GM21423 (cell line): ENCODE results near the gene KLHL9.
"Not testable (repeated sequence)": the region's sequence is repeated elsewhere in the genome, so short reads cannot be mapped to it uniquely, and the experiment has no call there.

ENCODE experiments used
- ATAC-seq: cut with Tn5 transposase; IDR thresholded peaks from one replicate; pipeline ENCODE4 v1.9.1; 2021; ENCODE audit warnings: mild to moderate bottlenecking, moderate library complexity; ENCODE audit not compliant: unreplicated experiment

The KLHL9 gene, protein sequence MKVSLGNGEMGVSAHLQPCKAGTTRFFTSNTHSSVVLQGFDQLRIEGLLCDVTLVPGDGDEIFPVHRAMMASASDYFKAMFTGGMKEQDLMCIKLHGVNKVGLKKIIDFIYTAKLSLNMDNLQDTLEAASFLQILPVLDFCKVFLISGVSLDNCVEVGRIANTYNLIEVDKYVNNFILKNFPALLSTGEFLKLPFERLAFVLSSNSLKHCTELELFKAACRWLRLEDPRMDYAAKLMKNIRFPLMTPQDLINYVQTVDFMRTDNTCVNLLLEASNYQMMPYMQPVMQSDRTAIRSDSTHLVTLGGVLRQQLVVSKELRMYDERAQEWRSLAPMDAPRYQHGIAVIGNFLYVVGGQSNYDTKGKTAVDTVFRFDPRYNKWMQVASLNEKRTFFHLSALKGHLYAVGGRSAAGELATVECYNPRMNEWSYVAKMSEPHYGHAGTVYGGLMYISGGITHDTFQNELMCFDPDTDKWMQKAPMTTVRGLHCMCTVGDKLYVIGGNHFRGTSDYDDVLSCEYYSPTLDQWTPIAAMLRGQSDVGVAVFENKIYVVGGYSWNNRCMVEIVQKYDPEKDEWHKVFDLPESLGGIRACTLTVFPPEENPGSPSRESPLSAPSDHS

DNA sequence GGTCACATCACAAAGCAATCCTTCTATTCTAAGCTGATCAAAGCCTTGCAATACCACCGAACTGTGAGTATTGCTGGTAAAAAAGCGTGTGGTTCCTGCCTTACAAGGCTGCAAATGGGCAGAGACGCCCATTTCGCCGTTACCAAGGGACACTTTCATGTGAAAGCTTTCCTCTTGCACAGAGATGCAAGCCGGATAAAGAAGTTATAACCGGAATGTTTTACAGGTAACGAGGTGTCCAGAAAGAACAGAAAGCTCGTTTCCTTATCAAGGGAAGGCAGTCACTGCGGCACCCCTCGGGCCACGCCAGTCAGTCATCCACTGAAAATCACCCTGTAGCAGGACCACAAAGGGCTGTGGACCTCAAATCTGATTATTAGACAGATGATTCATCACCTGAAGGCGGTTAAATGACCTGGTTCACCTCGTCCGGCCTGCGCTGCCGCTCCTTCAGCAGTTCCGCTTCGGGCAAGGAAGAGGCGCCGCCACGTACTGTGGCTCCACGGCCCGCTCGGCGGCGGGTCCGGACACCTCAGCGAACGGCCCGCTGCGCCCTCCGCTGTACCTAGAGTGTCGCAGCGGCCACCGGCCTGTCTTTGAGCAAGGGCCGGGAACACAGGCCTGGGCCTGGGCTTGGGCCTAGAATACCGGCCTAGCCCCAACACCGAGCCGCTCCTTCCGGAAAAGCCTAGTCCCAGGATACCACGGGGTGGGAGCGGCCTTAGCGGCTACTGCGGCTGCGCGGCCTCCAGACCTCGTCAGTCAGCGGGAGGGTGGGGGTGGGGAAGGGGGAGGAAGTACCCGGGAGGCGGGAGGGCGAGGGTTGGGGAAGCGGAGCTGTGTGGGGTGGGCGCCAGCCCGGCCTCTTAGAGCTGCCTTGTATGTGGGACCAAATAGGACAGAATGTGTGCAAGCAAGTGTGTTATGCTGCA, at the start of gene KLHL9:
Gene KLHL9 (minus strand): TSS at position 704 of the 932 bp plus-strand sequence. CDS start 545 bp downstream, at position 159.
- ATAC-seq, result peak; percentile 84

DNA sequence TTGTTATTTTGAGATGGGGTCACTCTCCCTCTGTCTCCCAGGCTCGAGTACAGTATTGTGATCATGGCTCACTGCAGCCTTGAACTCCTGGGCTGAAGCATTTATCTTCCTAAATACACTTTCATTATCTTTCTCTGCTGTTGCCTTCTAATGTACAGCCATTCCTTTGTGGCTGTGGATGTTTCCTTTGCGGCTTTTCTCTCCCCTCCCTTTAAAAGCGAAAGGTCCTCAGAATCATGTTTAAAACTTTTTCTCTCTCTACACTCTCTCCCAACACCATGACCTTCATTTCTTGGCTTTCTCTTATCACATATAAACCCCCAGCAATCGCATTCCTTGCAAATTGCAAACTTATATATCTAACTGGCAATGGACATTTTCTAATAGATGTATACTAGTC, 48.4 kb upstream of the KLHL9 start:
- no peak for ATAC-seq

DNA sequence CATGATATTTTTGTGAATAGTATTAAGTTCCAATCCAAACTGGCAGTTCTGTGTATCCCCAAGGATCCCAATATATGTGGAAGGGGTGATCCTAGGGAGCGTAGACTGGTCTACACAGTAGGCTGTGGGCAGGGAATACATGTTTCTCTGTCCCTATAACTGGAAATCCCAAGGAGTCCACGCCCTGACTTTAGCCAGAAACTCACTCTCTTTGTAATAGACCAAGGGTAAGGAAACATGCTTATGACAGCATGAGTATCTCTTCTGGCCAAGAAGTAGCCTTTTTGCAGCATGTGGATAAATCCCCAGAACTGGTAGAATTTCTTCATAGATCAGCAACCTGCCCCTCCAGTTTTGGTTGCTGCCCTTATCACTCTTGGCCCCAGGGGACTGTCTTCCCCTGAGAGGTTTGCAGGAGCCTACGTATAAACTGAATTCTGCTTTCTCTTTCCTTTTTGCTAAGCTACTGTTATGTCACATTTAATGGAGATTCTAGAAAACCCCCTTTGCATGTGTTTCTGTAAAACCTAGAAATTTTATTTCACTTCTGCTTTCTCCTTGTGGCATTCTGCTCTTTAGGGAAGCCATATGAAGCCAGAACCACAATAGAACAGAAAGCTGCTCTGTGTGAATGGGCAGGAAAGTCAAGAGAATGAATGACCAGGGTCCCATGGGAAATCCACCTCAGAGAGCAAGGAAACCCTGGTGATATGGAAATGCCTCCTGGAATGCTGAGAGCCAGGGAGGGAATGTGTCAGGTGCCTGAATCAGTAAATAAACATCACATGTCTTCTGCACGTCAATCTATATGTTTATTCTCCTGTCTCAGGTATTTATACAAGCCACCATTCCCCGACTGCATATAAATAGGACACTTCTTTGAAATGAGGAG, 46.5 kb upstream of the KLHL9 start:
- peak; percentile 97 for ATAC-seq

DNA sequence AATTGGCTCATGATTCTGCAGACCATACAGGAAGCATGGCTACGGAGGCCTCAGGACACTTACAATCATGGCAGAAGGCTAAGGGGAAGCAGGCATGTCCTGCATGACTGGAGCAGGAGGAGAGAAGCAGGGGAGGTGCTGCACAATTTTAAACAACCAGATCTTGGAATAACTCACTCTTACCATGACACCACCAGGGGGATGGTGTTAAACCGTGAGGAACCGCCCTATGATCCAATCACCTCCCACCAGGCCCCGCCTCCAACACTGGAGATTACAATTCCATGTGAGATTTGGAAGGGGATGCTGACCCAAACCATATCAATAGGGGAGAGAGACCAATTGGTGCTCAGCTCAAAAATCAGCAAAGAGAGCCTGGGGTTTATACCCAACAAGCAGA, 36.3 kb upstream of the KLHL9 start:
- ATAC-seq, result not testable (repeated sequence)

DNA sequence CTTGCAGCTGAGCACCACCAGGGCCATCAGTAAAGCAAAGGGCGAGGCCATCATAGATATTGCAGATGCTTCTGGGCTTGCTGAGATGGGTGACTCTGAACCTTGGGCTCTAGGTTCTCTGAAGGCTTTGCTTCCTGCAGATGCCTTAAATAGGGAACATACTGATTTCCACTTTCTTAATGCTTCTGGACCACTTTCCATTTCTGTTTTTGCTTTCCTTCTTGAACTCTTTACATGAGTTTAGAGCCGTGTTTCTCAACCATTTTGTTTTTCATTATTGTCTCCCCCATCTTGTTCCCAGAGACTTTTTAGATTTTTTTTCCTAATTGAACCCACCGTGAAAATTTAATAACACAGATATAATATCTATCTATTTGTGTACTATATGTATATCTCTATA, 32.8 kb upstream of the KLHL9 start, which contains the start of gene IFNA13:
Gene IFNA13 (minus strand): TSS at position 101 of the 400 bp plus-strand sequence. CDS start 47 bp downstream, at position 54.
- no peak for ATAC-seq

DNA sequence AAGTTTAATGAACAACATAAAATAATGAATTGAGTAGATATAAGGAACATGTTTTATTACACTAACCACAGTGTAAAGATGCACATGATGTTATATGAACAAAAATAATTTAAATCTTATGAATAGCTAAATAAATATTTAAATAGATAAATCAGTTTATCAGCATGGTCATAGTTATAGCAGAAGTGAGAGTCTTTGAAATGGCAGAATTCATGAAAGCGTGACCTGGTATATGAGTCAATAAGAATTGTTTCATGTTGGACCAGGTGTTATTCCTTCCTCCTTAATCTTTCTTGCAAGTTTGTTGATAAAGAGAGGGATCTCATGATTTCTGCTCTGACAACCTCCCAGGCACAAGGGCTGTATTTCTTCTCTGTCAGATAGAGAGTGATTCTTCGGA, 32.0 kb upstream of the KLHL9 start:
- ATAC-seq, result peak; percentile 89

DNA sequence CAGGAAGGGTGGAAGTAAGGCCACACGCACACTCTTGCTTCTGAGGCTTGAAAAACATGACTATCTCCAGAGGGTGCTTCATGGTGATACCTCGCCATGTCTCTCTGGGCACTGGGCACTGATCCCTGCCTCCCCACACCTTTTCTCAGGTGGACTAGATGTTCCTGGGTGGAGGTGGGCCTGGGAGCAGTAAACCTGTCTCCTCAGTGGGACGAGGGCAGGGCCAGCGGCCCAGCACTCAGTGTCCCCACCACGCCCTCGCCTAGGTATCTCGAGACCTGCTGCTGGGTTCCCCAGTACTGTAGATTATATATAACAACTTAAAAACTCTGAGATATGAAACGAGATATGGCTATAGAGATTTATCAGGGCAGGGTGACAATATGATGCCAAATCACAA, 27.1 kb upstream of the KLHL9 start:
- no peak for ATAC-seq

DNA sequence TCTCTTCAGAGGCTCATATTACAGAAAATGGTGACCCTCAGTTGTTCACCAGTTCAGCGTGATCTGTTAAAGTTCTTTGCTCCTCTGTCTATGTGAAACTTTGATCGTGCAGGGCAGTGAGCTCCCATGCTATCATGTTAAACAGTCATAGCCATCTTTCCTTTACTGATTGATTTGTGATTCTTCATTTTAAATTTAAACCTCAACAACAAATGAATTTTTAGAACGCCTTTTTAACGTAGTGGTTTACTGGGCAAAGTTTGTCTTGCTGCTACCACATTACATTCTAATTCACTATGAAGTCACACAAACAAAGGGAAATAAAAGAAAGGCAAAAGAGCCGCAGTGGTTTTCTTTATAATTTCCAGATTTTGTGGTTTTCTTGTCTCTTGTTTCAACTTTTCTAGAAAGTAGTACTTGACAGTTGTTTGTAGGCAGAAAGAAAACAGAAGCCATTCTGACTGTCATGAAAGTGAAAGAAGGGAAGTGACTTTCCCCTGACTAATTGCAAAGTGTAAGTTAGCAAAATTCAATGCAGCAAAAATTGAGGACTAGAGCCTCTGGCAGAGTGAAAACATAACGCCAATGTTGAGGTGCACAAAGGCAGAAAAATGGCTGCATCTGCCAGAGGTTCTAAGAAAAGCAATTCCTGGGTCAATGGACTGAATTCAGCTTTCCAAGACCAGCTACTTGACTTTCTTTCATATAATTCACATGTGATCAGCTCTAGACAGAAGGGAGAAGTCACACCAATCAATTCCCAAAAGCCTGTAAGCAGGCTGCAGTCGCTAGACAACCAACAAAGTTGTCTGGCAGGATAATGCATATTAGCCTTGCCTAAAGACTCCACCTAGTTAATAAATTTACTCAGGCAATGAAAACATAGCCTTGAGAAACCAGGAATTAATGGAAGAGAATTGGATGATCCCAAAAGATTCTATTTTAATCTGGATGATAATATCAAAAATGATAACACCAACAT, 22.6 kb upstream of the KLHL9 start:
- peak; percentile 87 for ATAC-seq

DNA sequence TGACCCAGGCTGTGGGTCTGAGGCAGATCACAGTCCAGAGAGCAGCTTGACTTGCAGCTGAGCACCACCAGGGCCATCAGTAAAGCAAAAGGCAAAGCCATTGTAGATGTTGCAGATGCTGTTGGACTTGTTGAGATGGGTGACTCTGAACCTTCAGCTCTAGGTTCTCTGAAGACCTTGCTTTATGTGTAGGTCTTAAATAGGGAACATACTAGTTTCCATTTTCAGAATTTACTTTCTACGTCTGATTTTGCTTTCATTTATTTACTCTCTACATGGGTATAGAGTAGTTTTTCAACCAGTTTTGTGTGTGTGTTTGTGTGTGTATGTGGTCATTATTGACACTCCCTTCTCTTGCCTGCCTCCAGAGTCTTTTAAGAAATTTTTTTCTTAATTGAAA, 15.6 kb upstream of the KLHL9 start, which contains the start of gene IFNA6:
Gene IFNA6 (minus strand): TSS at position 101 of the 400 bp plus-strand sequence. CDS start 0 bp downstream, at position 101.
- ATAC-seq, result no peak

DNA sequence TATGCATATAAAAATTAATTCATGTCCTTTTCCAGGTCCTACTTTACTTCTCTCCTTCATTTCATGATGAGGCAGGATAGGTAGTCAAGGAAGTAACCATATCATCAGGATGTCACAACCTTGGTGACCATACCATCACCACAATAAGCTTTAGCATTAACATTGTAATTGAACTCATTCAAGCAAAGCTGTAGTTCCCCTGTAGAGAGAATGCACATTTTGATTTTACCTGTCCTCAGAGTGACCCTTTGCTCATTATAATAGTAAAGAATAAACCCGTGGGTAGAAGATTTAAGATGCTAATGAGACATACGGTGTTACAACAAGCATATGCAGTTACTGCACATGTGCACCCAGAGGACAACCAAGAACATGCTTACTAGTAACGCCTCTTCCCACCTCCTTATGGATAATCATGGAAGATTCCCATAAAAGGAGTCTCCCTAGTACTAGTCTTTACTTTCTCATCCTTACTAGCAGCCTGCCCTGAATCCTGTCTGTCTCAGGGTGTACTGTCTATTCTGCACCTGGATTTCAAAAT, 13.3 kb upstream of the KLHL9 start:
- no peak for ATAC-seq

DNA sequence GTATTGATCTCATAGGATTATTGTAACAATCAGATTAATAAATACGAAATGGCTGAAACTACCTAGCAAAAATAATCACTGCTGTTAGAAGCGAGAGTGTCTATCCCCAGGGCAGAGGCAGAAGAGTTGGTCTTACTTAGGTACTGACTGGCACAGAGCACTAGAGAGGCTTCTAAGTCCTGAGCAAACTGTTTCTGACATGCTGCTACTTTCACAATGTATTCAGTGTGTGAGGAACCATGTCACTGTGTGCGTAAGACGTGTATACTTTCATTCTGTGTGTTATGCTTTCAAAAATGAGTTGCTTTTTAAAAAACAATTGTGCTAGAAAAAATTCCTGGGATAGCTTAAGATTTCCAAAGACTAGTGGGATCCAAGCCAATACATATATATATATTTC, 5.5 kb upstream of the KLHL9 start:
- ATAC-seq, result no peak

DNA sequence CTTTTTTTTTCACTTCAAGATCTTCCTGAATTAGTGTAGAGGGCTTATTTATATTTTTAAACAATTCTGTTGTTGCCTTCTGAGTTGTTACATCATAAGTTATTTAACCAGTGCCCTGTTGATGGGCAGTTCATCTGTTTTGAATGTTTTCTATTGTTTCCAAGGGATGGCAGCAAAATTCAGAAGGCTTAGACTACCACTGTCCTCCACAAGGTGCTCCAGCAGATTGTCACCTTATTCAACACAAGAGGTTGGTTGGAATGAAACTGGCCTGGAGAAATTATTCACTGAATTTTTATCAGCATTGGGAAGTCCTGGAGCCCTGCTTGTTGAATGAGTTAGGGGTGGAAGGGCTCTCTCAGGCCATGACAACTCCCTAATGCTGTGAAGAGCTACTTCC, 1.3 kb upstream of the KLHL9 start:
- ATAC-seq, result no peak

DNA sequence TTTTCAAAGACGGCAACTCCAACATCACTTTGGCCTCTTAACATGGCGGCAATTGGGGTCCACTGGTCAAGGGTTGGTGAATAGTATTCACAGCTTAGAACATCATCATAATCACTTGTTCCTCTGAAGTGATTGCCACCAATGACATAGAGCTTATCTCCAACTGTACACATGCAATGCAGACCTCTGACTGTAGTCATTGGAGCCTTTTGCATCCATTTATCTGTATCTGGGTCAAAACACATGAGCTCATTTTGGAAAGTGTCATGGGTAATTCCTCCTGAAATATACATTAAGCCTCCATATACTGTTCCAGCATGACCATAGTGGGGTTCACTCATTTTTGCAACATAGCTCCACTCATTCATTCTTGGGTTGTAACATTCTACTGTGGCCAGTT, 2.0 kb downstream of the KLHL9 start:
- no peak for ATAC-seq

DNA sequence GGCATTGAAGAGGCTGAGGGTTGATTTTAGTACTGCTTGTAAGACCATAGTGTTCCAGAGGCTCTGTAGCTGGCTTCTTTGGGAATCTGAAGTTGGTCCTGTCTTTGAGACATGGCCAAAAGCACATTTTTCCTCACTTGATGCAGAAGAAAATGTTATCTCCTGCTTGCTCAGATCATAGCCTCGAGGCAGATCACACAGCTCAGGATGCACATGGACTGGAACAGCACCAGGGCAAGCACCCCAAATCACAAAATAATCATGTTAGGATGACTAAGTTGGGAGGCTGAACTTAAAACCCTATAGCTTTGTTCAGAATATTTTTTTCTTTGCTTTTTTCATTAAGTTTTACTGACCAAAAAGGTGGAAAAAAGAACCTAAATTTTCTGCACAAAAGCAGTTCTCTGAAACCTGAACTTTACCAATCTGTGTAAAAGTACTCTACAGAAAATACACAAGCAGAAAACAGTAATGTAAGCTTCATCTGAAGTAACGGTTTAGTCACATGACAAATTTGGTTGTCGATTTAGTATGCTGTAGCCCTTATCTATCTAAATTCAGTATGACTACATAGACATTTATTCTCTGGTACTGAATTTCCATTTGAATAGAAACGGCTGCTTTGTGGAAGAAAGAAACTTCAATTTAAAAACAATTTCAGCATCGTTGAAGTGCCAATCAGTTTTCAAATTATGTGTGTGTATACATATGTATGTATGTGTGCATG, 3.4 kb downstream of the KLHL9 start:
- no peak for ATAC-seq

DNA sequence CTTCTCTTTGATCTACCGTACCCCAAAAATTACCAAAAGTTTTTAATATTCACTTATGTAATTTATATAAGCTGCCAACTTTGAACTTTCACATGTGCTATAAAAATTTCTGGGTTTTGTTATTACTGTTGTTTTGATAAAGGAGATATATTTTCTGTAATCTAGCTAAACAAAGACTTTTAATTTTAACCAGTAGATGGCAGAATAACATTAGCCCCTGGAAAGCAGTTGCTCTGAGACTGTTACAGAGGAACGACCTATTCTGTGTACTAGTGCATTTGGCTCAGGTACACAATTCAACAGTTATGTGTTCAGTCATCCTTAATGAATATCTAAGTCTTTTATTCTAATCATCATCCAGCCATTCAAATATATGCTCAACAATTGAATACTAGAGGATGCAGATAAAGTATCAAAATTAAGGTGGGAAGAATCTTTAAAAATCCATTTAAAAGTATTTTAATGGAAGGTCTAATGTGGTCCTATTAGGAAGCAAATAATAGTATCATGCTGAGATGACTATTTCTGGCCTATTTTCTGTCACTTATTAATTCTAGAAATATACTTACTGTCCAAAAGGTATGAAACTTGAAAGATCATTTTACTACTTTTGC, 8.6 kb downstream of the KLHL9 start:
- peak; percentile 79 for ATAC-seq

DNA sequence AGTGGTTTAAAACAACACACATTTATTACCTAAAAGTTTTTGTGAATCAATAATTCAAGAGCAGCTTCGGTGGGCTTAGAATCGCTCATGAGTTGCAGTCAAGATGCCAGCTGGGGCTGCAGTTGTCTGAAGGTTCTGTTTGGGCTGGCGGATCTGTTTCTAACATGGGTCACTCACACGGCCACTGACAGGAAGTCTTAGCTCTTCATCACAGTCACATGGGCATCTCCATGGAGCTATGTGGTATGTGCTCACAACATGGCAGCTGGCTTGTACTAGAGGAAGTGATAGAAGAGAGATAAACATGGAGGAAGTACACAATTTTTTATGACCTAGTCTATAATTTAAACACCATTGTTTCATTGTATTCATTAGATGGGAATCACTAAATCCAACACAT, 11.2 kb downstream of the KLHL9 start:
- no peak for ATAC-seq

DNA sequence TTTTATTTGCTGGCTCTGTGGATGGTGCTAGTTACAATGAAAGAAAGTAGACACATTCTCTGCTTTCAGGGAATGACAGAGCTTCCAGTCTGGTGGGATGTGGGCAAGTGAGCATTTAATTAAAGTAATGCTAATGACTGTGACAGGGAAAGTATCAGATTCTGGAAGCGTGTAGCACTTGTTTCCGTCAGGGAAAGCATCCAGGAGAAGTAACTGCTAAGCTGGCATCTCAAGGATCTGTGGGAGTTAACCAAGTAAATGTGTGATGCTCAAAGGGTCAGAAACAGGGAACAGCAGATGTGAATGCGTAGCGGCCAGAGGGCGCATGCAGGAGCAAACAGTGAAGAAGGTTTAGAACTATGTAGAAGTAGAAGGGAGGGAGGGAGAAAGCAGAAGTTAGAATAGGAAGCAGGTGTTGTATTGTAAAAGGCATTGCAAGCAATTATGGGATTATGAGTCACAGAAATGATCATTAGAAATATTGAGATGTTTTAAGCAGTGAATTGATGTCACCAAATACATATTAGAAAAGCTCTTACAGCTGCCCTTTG, 12.2 kb downstream of the KLHL9 start:
- no peak for ATAC-seq
